HepG2 (cell line): ENCODE data around the gene SSNA1. TPM values are rescaled to one million over a fixed set of nuclear protein-coding genes. Genes with fewer than 3 reads are reported as not detected.

Experiments
- CEBPG ChIP-seq: IDR thresholded peaks from 2 replicates; pipeline ENCODE4 v1.6.1; 2016
- DNMT3B ChIP-seq: conservative IDR thresholded peaks from 2 replicates; pipeline ENCODE4 v1.6.1; 2016; ENCODE audit warnings: missing biosample characterization, control low read depth
- GABPA ChIP-seq, 2 experiments: IDR thresholded peaks; 2 replicates each; pipeline ENCODE4 v1.6.1; 2011 to 2016; ENCODE audit warnings: low read depth in 2 of 2, low read length in 1 of 2, missing biosample characterization in 1 of 2, missing genetic modification characterization in 1 of 2
- KLF12 ChIP-seq: sonication (generic); formaldehyde crosslinking; IDR thresholded peaks from 2 replicates; pipeline ENCODE4 v1.4.0; 2020; ENCODE audit warnings: missing genetic modification reagents, borderline replicate concordance
- MTA3 ChIP-seq: sonication (generic); formaldehyde crosslinking; IDR thresholded peaks from 2 replicates; pipeline ENCODE4 v1.4.0; 2020; ENCODE audit warnings: missing genetic modification reagents
- MTF1 ChIP-seq: sonication (generic); formaldehyde crosslinking; IDR thresholded peaks from 2 replicates; pipeline ENCODE4 v1.5.0; 2020; ENCODE audit warnings: missing genetic modification reagents
- NPAS2 ChIP-seq: sonication (generic); formaldehyde crosslinking; IDR thresholded peaks from 2 replicates; pipeline ENCODE4 v1.8.0; 2022; ENCODE audit warnings: mild to moderate bottlenecking, missing genetic modification reagents, borderline replicate concordance
- POLR2A ChIP-seq, 2 experiments: IDR thresholded peaks; 2 replicates each; pipeline ENCODE4 v1.6.1; 2011; ENCODE audit warnings: low read depth in 2 of 2, low read length in 2 of 2, mild to moderate bottlenecking in 1 of 2, moderate library complexity in 1 of 2; ENCODE audit not compliant: insufficient read depth in 1 of 2
- RNF2 ChIP-seq: fragments of 450-650 bp; conservative IDR thresholded peaks from 2 replicates; pipeline ENCODE4 v1.6.1; 2016; ENCODE audit warnings: low read depth
- SIX1 ChIP-seq: sonication (generic); formaldehyde crosslinking; IDR thresholded peaks from 2 replicates; pipeline ENCODE4 v1.4.0; 2020; ENCODE audit warnings: missing genetic modification reagents, borderline replicate concordance
- TBX3 ChIP-seq: fragments of 450-650 bp; IDR thresholded peaks from 2 replicates; pipeline ENCODE4 v1.6.1; 2017; ENCODE audit warnings: antibody characterized with exemption, mild to moderate bottlenecking, inconsistent platforms, borderline replicate concordance
- WIZ ChIP-seq: sonication (generic); formaldehyde crosslinking; IDR thresholded peaks from 2 replicates; pipeline ENCODE4 v1.5.1; 2020; ENCODE audit warnings: mild to moderate bottlenecking, missing genetic modification reagents
- ZNF143 ChIP-seq: sonication (generic); formaldehyde crosslinking; IDR thresholded peaks from 2 replicates; pipeline ENCODE4 v1.4.0; 2020; ENCODE audit warnings: missing genetic modification reagents
- ZNF256 ChIP-seq: sonication (generic); formaldehyde crosslinking; conservative IDR thresholded peaks from 2 replicates; pipeline ENCODE4 v1.4.0; 2020; ENCODE audit warnings: missing genetic modification reagents
- ZSCAN9 ChIP-seq: IDR thresholded peaks from 2 replicates; pipeline ENCODE4 v1.6.1; 2016; ENCODE audit warnings: borderline replicate concordance
- polyA plus RNA-seq, 8 experiments: library from polyadenylated mRNA; depleted of rRNA in 3 of 8; stranded (reverse) in 7 of 8; unstranded in 1 of 8; fragments of >200 nt; fragmentation: Illumina TruSeq in 4 of 8; extraction: Trizol in 4 of 8; gene quantifications; 2 replicates each; pipeline versions ENCODE4 v1.2.1 to v1.2.3, GENCODE V29; 2011 to 2016; ENCODE audit warnings: low read depth in 4 of 8, missing spikeins in 1 of 8, mixed read lengths in 1 of 8; ENCODE audit not compliant: insufficient read depth in 1 of 8
- total RNA-seq, 5 experiments: library from RNA; depleted of rRNA; stranded (reverse); fragments of >200 nt; fragmentation: Illumina TruSeq; extraction: Trizol; gene quantifications; 2 replicates each; pipeline ENCODE4 v1.2.3, GENCODE V29; 2016; ENCODE audit warnings: low read depth in 1 of 5
- TF ChIP-seq, protein P1 (sequence below), 2 experiments: sonication (generic) in 1 of 2; formaldehyde crosslinking in 1 of 2; IDR thresholded peaks; 2 replicates each; pipeline versions ENCODE4 v1.4.0 to v1.6.1; 2018 to 2020; ENCODE audit warnings: missing genetic modification reagents in 2 of 2, borderline replicate concordance in 1 of 2, low read depth in 1 of 2, mild to moderate bottlenecking in 1 of 2, missing biosample characterization in 1 of 2
- TF ChIP-seq, protein P2 (sequence below): sonication (generic); formaldehyde crosslinking; IDR thresholded peaks from 2 replicates; pipeline ENCODE4 v1.8.0; 2023; ENCODE audit warnings: mild to moderate bottlenecking, missing genetic modification reagents
- TF ChIP-seq, protein P3 (sequence below): sonication (generic); formaldehyde crosslinking; IDR thresholded peaks from 2 replicates; pipeline ENCODE4 v1.9.0; 2022; ENCODE audit warnings: missing genetic modification reagents, mild to moderate bottlenecking, borderline replicate concordance
- TF ChIP-seq, protein P4 (sequence below): sonication (generic); formaldehyde crosslinking; IDR thresholded peaks from 2 replicates; pipeline ENCODE4 v1.4.0; 2020; ENCODE audit warnings: mild to moderate bottlenecking, missing genetic modification reagents, borderline replicate concordance

The SSNA1 gene
- total and polyA plus RNA-seq, 2 of the 13 experiments (the other 11 are each of a cell fraction or from before 2014, with no cell fraction given) = 35.9 to 49.4 TPM

DNA sequence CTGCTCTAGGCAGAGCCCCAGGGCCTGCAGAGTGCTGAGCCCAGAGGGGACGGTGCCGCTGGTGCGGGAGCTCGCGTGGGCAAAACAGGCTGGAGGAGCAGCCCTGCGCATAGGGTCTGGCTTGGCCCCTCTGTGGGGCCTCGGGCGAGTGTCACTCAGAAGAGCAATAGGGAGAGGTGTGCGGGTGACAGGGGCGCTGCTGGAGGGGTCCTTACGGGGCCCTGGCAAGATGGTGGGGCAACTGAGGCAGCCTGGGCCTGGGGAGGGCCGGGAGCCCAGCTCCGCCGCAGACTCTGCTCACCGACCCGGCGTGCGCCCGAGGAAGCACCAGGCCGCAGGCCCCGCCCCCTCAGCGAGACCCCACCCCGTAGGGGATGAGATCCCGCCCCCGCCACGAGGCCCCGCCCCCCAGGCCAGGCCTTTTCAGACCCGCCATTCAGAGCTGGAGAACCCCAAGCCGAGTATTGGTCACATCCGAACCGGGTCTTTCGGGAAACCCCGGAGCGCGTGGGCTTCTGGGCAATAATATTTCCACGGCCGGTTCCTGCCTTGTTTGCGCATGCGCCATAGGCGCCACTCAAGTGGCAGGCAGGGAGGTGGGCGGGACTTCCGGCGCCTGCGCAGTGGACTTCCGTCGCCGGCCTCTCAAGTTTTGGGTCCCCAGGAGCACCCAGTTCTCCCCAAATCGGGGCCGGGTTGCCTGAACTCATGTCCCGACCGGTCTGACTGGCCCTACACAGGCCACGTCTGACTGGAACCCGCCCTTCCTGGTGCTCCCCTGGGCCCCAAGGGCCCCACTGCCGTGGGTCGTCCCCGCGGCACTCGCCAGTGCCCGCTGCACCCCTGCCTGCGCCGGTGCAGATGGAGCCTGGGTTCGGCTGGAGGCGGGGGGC is 34.8 kb downstream of the SSNA1 start (continued):
- 0 out of 2 replicates have a peak, but pooled peaks have one; percentile 16 for TF ChIP-seq DNMT3B
- TF ChIP-seq, protein P1, sequence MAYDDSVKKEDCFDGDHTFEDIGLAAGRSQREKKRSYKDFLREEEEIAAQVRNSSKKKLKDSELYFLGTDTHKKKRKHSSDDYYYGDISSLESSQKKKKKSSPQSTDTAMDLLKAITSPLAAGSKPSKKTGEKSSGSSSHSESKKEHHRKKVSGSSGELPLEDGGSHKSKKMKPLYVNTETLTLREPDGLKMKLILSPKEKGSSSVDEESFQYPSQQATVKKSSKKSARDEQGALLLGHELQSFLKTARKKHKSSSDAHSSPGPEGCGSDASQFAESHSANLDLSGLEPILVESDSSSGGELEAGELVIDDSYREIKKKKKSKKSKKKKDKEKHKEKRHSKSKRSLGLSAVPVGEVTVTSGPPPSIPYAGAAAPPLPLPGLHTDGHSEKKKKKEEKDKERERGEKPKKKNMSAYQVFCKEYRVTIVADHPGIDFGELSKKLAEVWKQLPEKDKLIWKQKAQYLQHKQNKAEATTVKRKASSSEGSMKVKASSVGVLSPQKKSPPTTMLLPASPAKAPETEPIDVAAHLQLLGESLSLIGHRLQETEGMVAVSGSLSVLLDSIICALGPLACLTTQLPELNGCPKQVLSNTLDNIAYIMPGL (CRISPR knock-in tag; IDR thresholded peaks at IDR 0.05; ENCODE audit: borderline replicate concordance in 1 of 2, low read depth in 1 of 2) = no peak; a peak in 1 of 4 replicates
- no peak for TF ChIP-seq TBX3
- TF ChIP-seq, protein P2, sequence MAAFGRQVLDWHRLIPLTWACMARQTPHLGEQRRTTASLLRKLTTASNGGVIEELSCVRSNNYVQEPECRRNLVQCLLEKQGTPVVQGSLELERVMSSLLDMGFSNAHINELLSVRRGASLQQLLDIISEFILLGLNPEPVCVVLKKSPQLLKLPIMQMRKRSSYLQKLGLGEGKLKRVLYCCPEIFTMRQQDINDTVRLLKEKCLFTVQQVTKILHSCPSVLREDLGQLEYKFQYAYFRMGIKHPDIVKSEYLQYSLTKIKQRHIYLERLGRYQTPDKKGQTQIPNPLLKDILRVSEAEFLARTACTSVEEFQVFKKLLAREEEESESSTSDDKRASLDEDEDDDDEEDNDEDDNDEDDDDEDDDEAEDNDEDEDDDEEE = 0 out of 2 replicates have a peak, but pooled peaks have one; percentile 17
- TF ChIP-seq ZSCAN9 (CRISPR knock-in tag) = no peak
- TF ChIP-seq MTF1 (CRISPR knock-in tag) = no peak
- no peak for TF ChIP-seq CEBPG (CRISPR knock-in tag)
- no peak for TF ChIP-seq RNF2
- peak in 1 of 2 experiments; percentile 30; a peak in 1 of 4 replicates for TF ChIP-seq POLR2A (IDR thresholded peaks at IDR 0.05; ENCODE audit: insufficient read depth in 1 of 2, low read depth in 2 of 2, low read length in 2 of 2)
- TF ChIP-seq GABPA (IDR thresholded peaks at IDR 0.05; ENCODE audit: low read depth, low read length) = no peak
- peak; percentile 94 for TF ChIP-seq GABPA (CRISPR knock-in tag; IDR thresholded peaks at IDR 0.05; ENCODE audit: low read depth)
- no peak for TF ChIP-seq MTA3 (CRISPR knock-in tag)
- peak; percentile 86 for TF ChIP-seq ZNF143
- TF ChIP-seq, protein P3, sequence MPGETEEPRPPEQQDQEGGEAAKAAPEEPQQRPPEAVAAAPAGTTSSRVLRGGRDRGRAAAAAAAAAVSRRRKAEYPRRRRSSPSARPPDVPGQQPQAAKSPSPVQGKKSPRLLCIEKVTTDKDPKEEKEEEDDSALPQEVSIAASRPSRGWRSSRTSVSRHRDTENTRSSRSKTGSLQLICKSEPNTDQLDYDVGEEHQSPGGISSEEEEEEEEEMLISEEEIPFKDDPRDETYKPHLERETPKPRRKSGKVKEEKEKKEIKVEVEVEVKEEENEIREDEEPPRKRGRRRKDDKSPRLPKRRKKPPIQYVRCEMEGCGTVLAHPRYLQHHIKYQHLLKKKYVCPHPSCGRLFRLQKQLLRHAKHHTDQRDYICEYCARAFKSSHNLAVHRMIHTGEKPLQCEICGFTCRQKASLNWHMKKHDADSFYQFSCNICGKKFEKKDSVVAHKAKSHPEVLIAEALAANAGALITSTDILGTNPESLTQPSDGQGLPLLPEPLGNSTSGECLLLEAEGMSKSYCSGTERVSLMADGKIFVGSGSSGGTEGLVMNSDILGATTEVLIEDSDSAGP (CRISPR knock-in tag) = peak; percentile 55; the same call in 1 of the 2 replicates
- TF ChIP-seq, protein P4, sequence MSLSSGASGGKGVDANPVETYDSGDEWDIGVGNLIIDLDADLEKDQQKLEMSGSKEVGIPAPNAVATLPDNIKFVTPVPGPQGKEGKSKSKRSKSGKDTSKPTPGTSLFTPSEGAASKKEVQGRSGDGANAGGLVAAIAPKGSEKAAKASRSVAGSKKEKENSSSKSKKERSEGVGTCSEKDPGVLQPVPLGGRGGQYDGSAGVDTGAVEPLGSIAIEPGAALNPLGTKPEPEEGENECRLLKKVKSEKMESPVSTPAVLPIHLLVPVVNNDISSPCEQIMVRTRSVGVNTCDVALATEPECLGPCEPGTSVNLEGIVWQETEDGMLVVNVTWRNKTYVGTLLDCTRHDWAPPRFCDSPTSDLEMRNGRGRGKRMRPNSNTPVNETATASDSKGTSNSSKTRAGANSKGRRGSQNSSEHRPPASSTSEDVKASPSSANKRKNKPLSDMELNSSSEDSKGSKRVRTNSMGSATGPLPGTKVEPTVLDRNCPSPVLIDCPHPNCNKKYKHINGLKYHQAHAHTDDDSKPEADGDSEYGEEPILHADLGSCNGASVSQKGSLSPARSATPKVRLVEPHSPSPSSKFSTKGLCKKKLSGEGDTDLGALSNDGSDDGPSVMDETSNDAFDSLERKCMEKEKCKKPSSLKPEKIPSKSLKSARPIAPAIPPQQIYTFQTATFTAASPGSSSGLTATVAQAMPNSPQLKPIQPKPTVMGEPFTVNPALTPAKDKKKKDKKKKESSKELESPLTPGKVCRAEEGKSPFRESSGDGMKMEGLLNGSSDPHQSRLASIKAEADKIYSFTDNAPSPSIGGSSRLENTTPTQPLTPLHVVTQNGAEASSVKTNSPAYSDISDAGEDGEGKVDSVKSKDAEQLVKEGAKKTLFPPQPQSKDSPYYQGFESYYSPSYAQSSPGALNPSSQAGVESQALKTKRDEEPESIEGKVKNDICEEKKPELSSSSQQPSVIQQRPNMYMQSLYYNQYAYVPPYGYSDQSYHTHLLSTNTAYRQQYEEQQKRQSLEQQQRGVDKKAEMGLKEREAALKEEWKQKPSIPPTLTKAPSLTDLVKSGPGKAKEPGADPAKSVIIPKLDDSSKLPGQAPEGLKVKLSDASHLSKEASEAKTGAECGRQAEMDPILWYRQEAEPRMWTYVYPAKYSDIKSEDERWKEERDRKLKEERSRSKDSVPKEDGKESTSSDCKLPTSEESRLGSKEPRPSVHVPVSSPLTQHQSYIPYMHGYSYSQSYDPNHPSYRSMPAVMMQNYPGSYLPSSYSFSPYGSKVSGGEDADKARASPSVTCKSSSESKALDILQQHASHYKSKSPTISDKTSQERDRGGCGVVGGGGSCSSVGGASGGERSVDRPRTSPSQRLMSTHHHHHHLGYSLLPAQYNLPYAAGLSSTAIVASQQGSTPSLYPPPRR (CRISPR knock-in tag) = peak; percentile 12; the same call in 1 of the 2 replicates
- TF ChIP-seq SIX1 (CRISPR knock-in tag) = no peak
- 0 out of 2 replicates have a peak, but pooled peaks have one; percentile 28 for TF ChIP-seq WIZ (CRISPR knock-in tag)
- 0 out of 2 replicates have a peak, but pooled peaks have one; percentile 28 for TF ChIP-seq ZNF256
- TF ChIP-seq KLF12 = peak; percentile 14; the same call in 1 of the 2 replicates
- no peak for TF ChIP-seq NPAS2 (CRISPR knock-in tag)
